ENCODE measurements around the gene GLOD4.

GLOD4 gene

GRCh38 chr17:733743-734142 lies 48.3 kb downstream of the GLOD4 start:
- no peak for DNase-seq

GRCh38 chr17:732902-733720 lies 49.0 kb downstream of the GLOD4 start:
- DNase-seq = no peak

- DNase-seq = no peak
These were observed 49.8 kb downstream of the GLOD4 start, which contains the start of gene TLCD3A for GRCh38 chr17:732067-732901. Gene TLCD3A, plus strand, starts transcription at chr17:732596. Its CDS starts 52 bp downstream, at chr17:732648.

- no peak for DNase-seq
These were observed 50.4 kb downstream of the GLOD4 start for GRCh38 chr17:731644-732066.

GRCh38 chr17:728911-729310 lies 53.2 kb downstream of the GLOD4 start:
- no peak for DNase-seq

GRCh38 chr17:726271-726919 lies 55.7 kb downstream of the GLOD4 start:
- no peak for DNase-seq

- no peak for DNase-seq
These were observed 56.3 kb downstream of the GLOD4 start for GRCh38 chr17:725746-726145.

- no peak for DNase-seq
These were observed 57.0 kb downstream of the GLOD4 start for GRCh38 chr17:725084-725483.

GRCh38 chr17:721540-721937 lies 60.5 kb downstream of the GLOD4 start:
- no peak for DNase-seq

- no peak for DNase-seq
These were observed 61.2 kb downstream of the GLOD4 start for GRCh38 chr17:720706-721539.

- DNase-seq = no peak
These were observed 64.0 kb downstream of the GLOD4 start for GRCh38 chr17:718075-718474.

Data from NCI-H2029 treated with DMSO at 0.1 percent for 48 hours (cell line).